Osteoblast (primary cell): ENCODE results near the gene ADGRG2. TPM values are rescaled to one million over a fixed set of nuclear protein-coding genes. Genes with fewer than 3 reads are reported as not detected.

ENCODE experiments used
- DNase-seq: peaks from one replicate; pipeline ENCODE4 v3.0.0; 2011; ENCODE audit warnings: low spot score, mixed read lengths; ENCODE audit not compliant: insufficient read length; ENCODE audit errors: missing footprints
- H2AFZ ChIP-seq: 2 replicates; pipeline ENCODE4 v1.6.0; 2011; ENCODE audit warnings: mild to moderate bottlenecking, low read length
- H3K27ac ChIP-seq: 2 replicates; pipeline ENCODE4 v1.5.1; 2011; ENCODE audit warnings: mild to moderate bottlenecking, low read depth, low read length, moderate library complexity
- H3K27me3 ChIP-seq: 2 replicates; pipeline ENCODE4 v1.6.0; 2012; ENCODE audit warnings: mild to moderate bottlenecking, control low read depth, inconsistent platforms, low read length, moderate library complexity; ENCODE audit not compliant: insufficient read depth
- H3K36me3 ChIP-seq: 2 replicates; pipeline ENCODE4 v1.5.1; 2011; ENCODE audit warnings: mild to moderate bottlenecking, low read length, control low read depth, moderate library complexity; ENCODE audit not compliant: insufficient read depth
- H3K4me1 ChIP-seq: 2 replicates; pipeline ENCODE4 v1.5.1; 2011; ENCODE audit warnings: mild to moderate bottlenecking, low read length, control low read depth, moderate library complexity; ENCODE audit not compliant: insufficient read depth
- H3K4me2 ChIP-seq: 2 replicates; pipeline ENCODE4 v1.6.0; 2011; ENCODE audit warnings: mild to moderate bottlenecking, low read length; ENCODE audit not compliant: insufficient read depth
- H3K4me3 ChIP-seq: fragments of 200-600 bp; sonication (generic); 3 replicates; pipeline ENCODE4 v1.5.1; 2012; ENCODE audit warnings: mild to moderate bottlenecking, low read length, inconsistent platforms; ENCODE audit not compliant: insufficient read depth
- H3K79me2 ChIP-seq: 2 replicates; pipeline ENCODE4 v1.6.0; 2012; ENCODE audit warnings: mild to moderate bottlenecking, low read length, control low read depth, inconsistent platforms; ENCODE audit not compliant: insufficient read depth
- H3K9me3 ChIP-seq: 2 replicates; pipeline ENCODE4 v1.5.1; 2011; ENCODE audit warnings: low read depth, low read length, control low read depth
- H4K20me1 ChIP-seq: 2 replicates; pipeline ENCODE4 v1.6.0; 2012; ENCODE audit warnings: mild to moderate bottlenecking, low read length, control low read depth; ENCODE audit not compliant: insufficient read depth
- CTCF ChIP-seq: IDR thresholded peaks from 2 replicates; pipeline ENCODE4 v1.5.1; 2011; ENCODE audit warnings: mild to moderate bottlenecking, low read depth, low read length, moderate library complexity; ENCODE audit errors: extremely low read depth
- total RNA-seq: library from RNA; depleted of rRNA; stranded (reverse); fragments of >200 nt; gene quantifications from 2 replicates; pipeline ENCODE4 v1.2.3, GENCODE V29; 2012

ADGRG2 gene
- total RNA-seq, 1 donor: under 0.01 TPM

- no peak for DNase-seq
- Histone ChIP-seq H2AFZ (no peak overlapping the region), H3K36me3 (no peaks in the 10 kb centered on the region), H3K27ac (no peak overlapping the region), H3K27me3 (no peaks in the 10 kb centered on the region), H4K20me1 (no peaks in the 10 kb centered on the region), H3K9me3 (no peaks in the 10 kb centered on the region), H3K4me3 (no peak overlapping the region), H3K4me1 (no peaks in the 10 kb centered on the region), H3K79me2 (no peaks in the 10 kb centered on the region), H3K4me2 (no peak overlapping the region)
- TF ChIP-seq CTCF: no peak
Observed at GRCh38 chrX:19152762-19153161, 30.5 kb upstream of the ADGRG2 start.

- H3K4me2 ChIP-seq: no peak overlapping the region
- DNase-seq: no peak
- H3K36me3 ChIP-seq: no peaks in the 10 kb centered on the region
Observed at GRCh38 chrX:19137067-19137466, 14.8 kb upstream of the ADGRG2 start.

GRCh38 chrX:19133784-19134183 is 11.5 kb upstream of the ADGRG2 start:
- Histone ChIP-seq H3K9me3 (no peaks in the 10 kb centered on the region), H3K27me3 (no peaks in the 10 kb centered on the region), H3K27ac (no peak overlapping the region), H4K20me1 (no peaks in the 10 kb centered on the region), H3K4me3 (no peak overlapping the region), H3K79me2 (no peaks in the 10 kb centered on the region), H2AFZ (no peak overlapping the region), H3K36me3 (no peaks in the 10 kb centered on the region), H3K4me1 (no peaks in the 10 kb centered on the region), H3K4me2 (no peak overlapping the region)
- no peak for DNase-seq
- no peak for TF ChIP-seq CTCF

More at GRCh38 chrX:19137067-19137466, 14.8 kb upstream of the ADGRG2 start:
- TF ChIP-seq CTCF: no peak
- Histone ChIP-seq H3K79me2 (no peaks in the 10 kb centered on the region), H3K4me3 (no peak overlapping the region), H2AFZ (no peak overlapping the region), H3K27ac (no peak overlapping the region), H3K9me3 (no peaks in the 10 kb centered on the region), H4K20me1 (no peaks in the 10 kb centered on the region), H3K4me1 (no peaks in the 10 kb centered on the region), H3K27me3 (no peaks in the 10 kb centered on the region)

GRCh38 chrX:19133231-19133630 is 11.0 kb upstream of the ADGRG2 start:
- Histone ChIP-seq H3K36me3 (no peaks in the 10 kb centered on the region), H3K4me2 (no peak overlapping the region), H3K9me3 (no peaks in the 10 kb centered on the region), H3K27ac (no peak overlapping the region), H2AFZ (no peak overlapping the region), H4K20me1 (no peaks in the 10 kb centered on the region), H3K4me3 (no peak overlapping the region), H3K79me2 (no peaks in the 10 kb centered on the region), H3K4me1 (no peaks in the 10 kb centered on the region), H3K27me3 (no peaks in the 10 kb centered on the region)
- no peak for TF ChIP-seq CTCF
- DNase-seq: no peak
